Measurements from ENCODE around the gene ZNF598.

ZNF598 gene

GRCh38 chr16:2037115-2037514 lies 27.5 kb upstream of the ZNF598 start:
- TF ChIP-seq, protein P1, sequence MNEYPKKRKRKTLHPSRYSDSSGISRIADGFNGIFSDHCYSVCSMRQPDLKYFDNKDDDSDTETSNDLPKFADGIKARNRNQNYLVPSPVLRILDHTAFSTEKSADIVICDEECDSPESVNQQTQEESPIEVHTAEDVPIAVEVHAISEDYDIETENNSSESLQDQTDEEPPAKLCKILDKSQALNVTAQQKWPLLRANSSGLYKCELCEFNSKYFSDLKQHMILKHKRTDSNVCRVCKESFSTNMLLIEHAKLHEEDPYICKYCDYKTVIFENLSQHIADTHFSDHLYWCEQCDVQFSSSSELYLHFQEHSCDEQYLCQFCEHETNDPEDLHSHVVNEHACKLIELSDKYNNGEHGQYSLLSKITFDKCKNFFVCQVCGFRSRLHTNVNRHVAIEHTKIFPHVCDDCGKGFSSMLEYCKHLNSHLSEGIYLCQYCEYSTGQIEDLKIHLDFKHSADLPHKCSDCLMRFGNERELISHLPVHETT (tag by site-specific recombination; IDR thresholded peaks at IDR 0.05) = no peak
- TF ChIP-seq ZBTB8A (tag by site-specific recombination; IDR thresholded peaks at IDR 0.05) (peak; percentile 26; the same call in 1 of the 2 replicates), GLIS2 (tag by site-specific recombination; IDR thresholded peaks at IDR 0.05) (0 out of 2 replicates have a peak, but pooled peaks have one; percentile 43), ZSCAN4 (tag by site-specific recombination; IDR thresholded peaks at IDR 0.05) (peak; percentile 48; the same call in 1 of the 2 replicates)
- no peak overlapping the region for H3K27ac ChIP-seq (ENCODE audit: extremely low read depth, low read depth, low read length)
- no peaks in the 10 kb centered on the region for H3K9me3 ChIP-seq (ENCODE audit: control insufficient read depth, insufficient read depth, low read depth, low read length)
- ChIA-PET CTCF (interaction anchor here (0.7 to 1.0 kb wide), 2 partner anchors 33 to 103 kb away, joined by 3 read pairs; no protein-coding TSS in a partner anchor), POLR2A (no interaction called here)
- peaks cover 4% of the 10 kb centered on the region; the same call in 1 of the 2 replicates for H3K4me1 ChIP-seq (ENCODE audit: control insufficient read depth, insufficient read depth, low read length)
- peaks cover 0 to 12% of the 10 kb centered on the region in 2 experiments; a peak in 2 of 3 replicates for H3K36me3 ChIP-seq (ENCODE audit: control insufficient read depth in 2 of 2, insufficient read depth in 1 of 2, low read length in 2 of 2)
- no peak overlapping the region for H3K4me3 ChIP-seq (ENCODE audit: low read depth, low read length)

GRCh38 chr16:2036200-2036966 lies 26.8 kb upstream of the ZNF598 start:
- peak overlapping the region; percentile 51 for H3K27ac ChIP-seq (ENCODE audit: extremely low read depth, low read depth, low read length)
- H3K9me3 ChIP-seq (ENCODE audit: control insufficient read depth, insufficient read depth, low read depth, low read length) = no peaks in the 10 kb centered on the region
- TF ChIP-seq ZFP69B (tag by site-specific recombination; IDR thresholded peaks at IDR 0.05) (0 out of 2 replicates have a peak, but pooled peaks have one; percentile 1), ZSCAN23 (tag by site-specific recombination; IDR thresholded peaks at IDR 0.05) (no peak), ZNF544 (tag by site-specific recombination; IDR thresholded peaks at IDR 0.05) (no peak), ZBTB26 (tag by site-specific recombination; optimal IDR thresholded peaks at IDR 0.05) (peak; percentile 3)
- peaks cover 4% of the 10 kb centered on the region; the same call in 1 of the 2 replicates for H3K4me1 ChIP-seq (ENCODE audit: control insufficient read depth, insufficient read depth, low read length)
- POLR2A ChIA-PET = interaction anchor here (1.8 kb wide), 1 partner anchor 119 kb away, joined by 12 read pairs; the partner anchor contains the start of gene TRAF7
- peaks cover 0 to 12% of the 10 kb centered on the region in 2 experiments; a peak in 2 of 3 replicates for H3K36me3 ChIP-seq (ENCODE audit: control insufficient read depth in 2 of 2, insufficient read depth in 1 of 2, low read length in 2 of 2)
- H3K4me3 ChIP-seq (ENCODE audit: low read depth, low read length) = no peak overlapping the region
- CTCF ChIA-PET = interaction anchor here (1.1 to 1.2 kb wide), 2 partner anchors 85 to 252 kb away, joined by 3 read pairs; no protein-coding TSS in a partner anchor

DNA sequence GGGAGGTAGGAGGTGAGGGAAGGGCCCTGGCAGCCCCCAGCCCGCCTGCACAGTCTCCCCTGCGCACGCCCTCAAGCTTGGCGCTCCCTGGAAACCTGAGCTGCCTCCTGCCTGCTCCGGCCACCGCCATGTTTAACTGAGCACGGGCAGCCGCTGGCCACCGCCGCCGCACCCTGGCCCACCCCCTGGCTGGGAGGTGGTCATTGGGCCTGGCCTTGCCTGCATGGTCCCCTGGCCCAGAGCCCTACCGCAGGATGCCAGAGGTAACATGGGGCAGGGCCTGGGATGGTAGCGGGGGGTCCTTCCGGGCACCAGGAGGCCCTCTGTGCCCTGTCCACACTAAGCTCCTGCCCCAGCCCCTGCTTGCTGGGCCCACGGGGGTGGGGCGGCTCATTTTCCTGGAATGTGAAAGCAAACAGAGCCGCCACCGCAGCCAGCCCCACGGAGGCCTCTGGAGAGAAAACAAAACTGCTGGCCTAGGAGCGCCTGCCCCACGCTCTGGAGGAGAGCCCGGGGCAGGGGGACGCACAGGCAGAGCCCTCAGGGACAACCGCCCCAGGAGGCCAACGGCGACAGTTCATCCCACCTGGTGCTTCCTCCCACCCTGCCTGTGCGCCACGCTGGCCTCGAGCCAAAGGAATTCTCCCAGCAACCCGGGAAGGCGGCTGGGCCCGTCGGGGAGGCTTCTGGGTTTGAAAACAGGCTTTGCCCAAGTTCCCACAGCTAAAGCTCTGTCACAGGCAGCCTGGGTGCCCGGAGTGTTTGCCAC lies 26.0 kb upstream of the ZNF598 start:
- Histone ChIP-seq H3K36me3 (ENCODE audit: control insufficient read depth in 2 of 2, insufficient read depth in 1 of 2, low read length in 2 of 2) (peaks cover 0 to 12% of the 10 kb centered on the region in 2 experiments; a peak in 1 of 3 replicates), H3K27ac (ENCODE audit: extremely low read depth, low read depth, low read length) (peak overlapping the region; percentile 51), H3K9me3 (ENCODE audit: control insufficient read depth, insufficient read depth, low read depth, low read length) (no peaks in the 10 kb centered on the region), H3K4me3 (ENCODE audit: low read depth, low read length) (no peak overlapping the region), H3K4me1 (ENCODE audit: control insufficient read depth, insufficient read depth, low read length) (peaks cover 4% of the 10 kb centered on the region; the same call in 1 of the 2 replicates)
- ChIA-PET CTCF (interaction anchor here (1.1 to 1.2 kb wide), 3 partner anchors 85 to 253 kb away, joined by 3 to 8 read pairs (median 3); no protein-coding TSS in a partner anchor), POLR2A (interaction anchor here (1.0 to 1.8 kb wide), 2 partner anchors 28 to 119 kb away, joined by 3 to 12 read pairs; partner anchors contain the start of gene TRAF7)
- TF ChIP-seq KLF8 (tag by site-specific recombination; IDR thresholded peaks at IDR 0.05) = no peak
- 0 out of 2 replicates have a peak, but pooled peaks have one; percentile 44 for TF ChIP-seq ZNF341 (tag by site-specific recombination; IDR thresholded peaks at IDR 0.05; ENCODE audit: low read depth)
- no peak for TF ChIP-seq RBAK (tag by site-specific recombination; IDR thresholded peaks at IDR 0.05)
- TF ChIP-seq GLIS1 (tag by site-specific recombination; IDR thresholded peaks at IDR 0.05) = peak; percentile 96
- no peak for TF ChIP-seq ZNF670 (tag by site-specific recombination; IDR thresholded peaks at IDR 0.05; ENCODE audit: low read depth)
- no peak for TF ChIP-seq ZNF157 (tag by site-specific recombination; IDR thresholded peaks at IDR 0.05)
- no peak for TF ChIP-seq ZNF449 (tag by site-specific recombination; IDR thresholded peaks at IDR 0.05)
- TF ChIP-seq GLI4 (tag by site-specific recombination; IDR thresholded peaks at IDR 0.05) = no peak
- no peak for TF ChIP-seq ZNF202 (tag by site-specific recombination; IDR thresholded peaks at IDR 0.05; ENCODE audit: borderline replicate concordance)
- TF ChIP-seq ZNF302 (tag by site-specific recombination; IDR thresholded peaks at IDR 0.05; ENCODE audit: low read depth) = no peak
- TF ChIP-seq MEIS1 (CRISPR knock-in tag; IDR thresholded peaks at IDR 0.05; ENCODE audit: borderline replicate concordance) = no peak
- no peak for TF ChIP-seq INSM2 (tag by site-specific recombination; IDR thresholded peaks at IDR 0.05)
